NCI-H187 (cell line): ENCODE measurements around the gene ACTR3.
"Not testable (repeated sequence)": the region's sequence is repeated elsewhere in the genome, so short reads cannot be mapped to it uniquely, and the experiment has no call there.

ENCODE experiments used
- DNase-seq, 2 experiments: peaks; one replicate each; lab custom pipeline; 2025; lab: John Stamatoyannopoulos, UW

Gene ACTR3

GRCh38 chr2:113906647-113907046 lies 16.8 kb downstream of the ACTR3 start:
- DNase-seq = no peak

GRCh38 chr2:113907297-113907696 lies 17.4 kb downstream of the ACTR3 start:
- DNase-seq = no peak

GRCh38 chr2:113910110-113910717 lies 20.3 kb downstream of the ACTR3 start:
- DNase-seq = no peak

- DNase-seq = no peak
These were observed 21.2 kb downstream of the ACTR3 start for GRCh38 chr2:113910967-113911678.

- no peak for DNase-seq
These were observed 25.4 kb downstream of the ACTR3 start for GRCh38 chr2:113915082-113915819.

- no peak for DNase-seq
These were observed 28.3 kb downstream of the ACTR3 start for GRCh38 chr2:113918229-113918628.

GRCh38 chr2:113920996-113921395 lies 31.1 kb downstream of the ACTR3 start:
- DNase-seq = no peak

- DNase-seq = no peak
These were observed 32.4 kb downstream of the ACTR3 start for GRCh38 chr2:113922335-113922734.

GRCh38 chr2:113922784-113923183 lies 32.9 kb downstream of the ACTR3 start:
- no peak for DNase-seq

GRCh38 chr2:113925884-113926283 lies 36.0 kb downstream of the ACTR3 start:
- DNase-seq = no peak

- no peak for DNase-seq
These were observed 36.4 kb downstream of the ACTR3 start for GRCh38 chr2:113926314-113926713.

GRCh38 chr2:113930448-113930847 lies 40.6 kb downstream of the ACTR3 start:
- DNase-seq = no peak

- no peak for DNase-seq
These were observed 47.6 kb downstream of the ACTR3 start for GRCh38 chr2:113937501-113937900.

GRCh38 chr2:113940891-113941290 lies 51.0 kb downstream of the ACTR3 start:
- DNase-seq = no peak

GRCh38 chr2:113945784-113946183 lies 55.9 kb downstream of the ACTR3 start:
- DNase-seq = not testable (repeated sequence)

- not testable (repeated sequence) for DNase-seq
These were observed 61.0 kb downstream of the ACTR3 start for GRCh38 chr2:113950906-113951305.

- no peak for DNase-seq
These were observed 71.1 kb downstream of the ACTR3 start for GRCh38 chr2:113961000-113961399.

GRCh38 chr2:113962692-113963480 lies 73.0 kb downstream of the ACTR3 start:
- DNase-seq = no peak

GRCh38 chr2:113963965-113964364 lies 74.1 kb downstream of the ACTR3 start:
- no peak for DNase-seq

- DNase-seq = no peak
These were observed 74.5 kb downstream of the ACTR3 start for GRCh38 chr2:113964436-113964835.

- DNase-seq = no peak
These were observed 75.3 kb downstream of the ACTR3 start for GRCh38 chr2:113965228-113965627.

- DNase-seq = peak in 1 of 2 experiments; percentile 5
These were observed 75.8 kb downstream of the ACTR3 start for GRCh38 chr2:113965644-113966043.
